AG10803 (cell line): Measurements from ENCODE around the gene UQCRC1.

ENCODE experiments used
- DNase-seq: peaks from one replicate; pipeline ENCODE4 v3.0.0; 2010; ENCODE audit warnings: low read depth
- H3K4me3 ChIP-seq: 2 replicates; pipeline ENCODE4 v1.5.1; 2011; ENCODE audit warnings: mild to moderate bottlenecking, low read length, control low read depth
- TF ChIP-seq, protein P1 (sequence below): conservative IDR thresholded peaks from 2 replicates; pipeline ENCODE4 v1.5.1; 2011; ENCODE audit warnings: mild to moderate bottlenecking, low read length, control low read depth, inconsistent platforms

UQCRC1 gene

GRCh38 chr3:48639944-48640606 lies 30.6 kb upstream of the UQCRC1 start:
- DNase-seq, result no peak
- TF ChIP-seq, protein P1, sequence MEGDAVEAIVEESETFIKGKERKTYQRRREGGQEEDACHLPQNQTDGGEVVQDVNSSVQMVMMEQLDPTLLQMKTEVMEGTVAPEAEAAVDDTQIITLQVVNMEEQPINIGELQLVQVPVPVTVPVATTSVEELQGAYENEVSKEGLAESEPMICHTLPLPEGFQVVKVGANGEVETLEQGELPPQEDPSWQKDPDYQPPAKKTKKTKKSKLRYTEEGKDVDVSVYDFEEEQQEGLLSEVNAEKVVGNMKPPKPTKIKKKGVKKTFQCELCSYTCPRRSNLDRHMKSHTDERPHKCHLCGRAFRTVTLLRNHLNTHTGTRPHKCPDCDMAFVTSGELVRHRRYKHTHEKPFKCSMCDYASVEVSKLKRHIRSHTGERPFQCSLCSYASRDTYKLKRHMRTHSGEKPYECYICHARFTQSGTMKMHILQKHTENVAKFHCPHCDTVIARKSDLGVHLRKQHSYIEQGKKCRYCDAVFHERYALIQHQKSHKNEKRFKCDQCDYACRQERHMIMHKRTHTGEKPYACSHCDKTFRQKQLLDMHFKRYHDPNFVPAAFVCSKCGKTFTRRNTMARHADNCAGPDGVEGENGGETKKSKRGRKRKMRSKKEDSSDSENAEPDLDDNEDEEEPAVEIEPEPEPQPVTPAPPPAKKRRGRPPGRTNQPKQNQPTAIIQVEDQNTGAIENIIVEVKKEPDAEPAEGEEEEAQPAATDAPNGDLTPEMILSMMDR, result no peak
- no peak overlapping the region for H3K4me3 ChIP-seq

DNA sequence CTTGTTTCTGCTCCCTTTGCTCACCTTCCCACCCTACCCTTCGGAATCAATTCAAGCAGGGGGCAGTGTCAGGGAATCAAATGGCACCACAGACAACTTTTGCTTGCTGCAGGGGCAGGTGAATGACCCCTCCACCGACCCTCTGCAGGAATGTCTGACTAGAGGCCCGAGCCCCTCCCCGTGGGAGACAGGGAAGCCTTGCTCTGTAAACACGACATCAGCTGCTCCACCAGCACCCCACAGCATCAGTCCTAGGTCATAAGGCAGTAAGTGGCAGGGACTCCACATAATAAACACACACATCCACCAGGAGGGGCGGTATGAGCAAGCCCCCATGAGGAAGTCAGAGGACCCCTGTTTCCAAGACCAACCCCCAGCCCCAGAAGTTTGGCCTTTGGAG lies 27.9 kb upstream of the UQCRC1 start:
- DNase-seq, result no peak
- TF ChIP-seq, protein P1, result no peak

DNA sequence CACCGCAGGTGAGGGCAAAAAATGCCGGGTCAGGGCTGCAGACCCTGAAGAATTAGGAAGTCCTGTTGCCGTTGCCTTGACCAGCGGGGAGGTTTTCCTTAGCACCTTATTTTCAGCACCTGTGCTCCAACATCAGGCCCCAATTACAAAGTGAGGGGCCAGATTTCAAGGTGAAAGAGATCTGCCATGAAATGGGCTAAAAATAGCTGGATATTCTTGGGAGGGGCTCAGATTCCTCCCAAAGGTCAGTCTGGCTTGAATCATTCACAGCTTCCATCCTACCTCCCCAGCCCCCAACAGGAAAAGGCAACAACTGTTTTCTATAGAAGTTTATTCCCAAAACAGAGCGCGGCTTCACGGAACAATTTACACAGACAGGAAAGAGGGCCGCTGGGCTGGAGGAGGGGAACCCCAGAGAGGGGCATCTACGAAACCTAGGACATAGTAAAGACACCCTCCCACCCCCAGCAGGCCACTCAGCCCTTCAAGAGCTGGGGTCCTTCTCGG lies 26.8 kb upstream of the UQCRC1 start:
- H3K4me3 ChIP-seq, result peak overlapping the region; percentile 84
- TF ChIP-seq, protein P1, result no peak
- no peak for DNase-seq

More for the DNA sequence above, 27.9 kb upstream of the UQCRC1 start:
- H3K4me3 ChIP-seq, result no peak overlapping the region

- TF ChIP-seq, protein P1, result peak; percentile 63
- peak within 1 kb of the TSS; percentile 84 for H3K4me3 ChIP-seq
- DNase-seq, result peak; percentile 94
These were observed 26.0 kb upstream of the UQCRC1 start, which contains the start of gene SLC26A6 for GRCh38 chr3:48635222-48636021. Gene SLC26A6 (minus strand): TSS chr3:48635461. CDS start chr3:48635393, 68 bp downstream.

DNA sequence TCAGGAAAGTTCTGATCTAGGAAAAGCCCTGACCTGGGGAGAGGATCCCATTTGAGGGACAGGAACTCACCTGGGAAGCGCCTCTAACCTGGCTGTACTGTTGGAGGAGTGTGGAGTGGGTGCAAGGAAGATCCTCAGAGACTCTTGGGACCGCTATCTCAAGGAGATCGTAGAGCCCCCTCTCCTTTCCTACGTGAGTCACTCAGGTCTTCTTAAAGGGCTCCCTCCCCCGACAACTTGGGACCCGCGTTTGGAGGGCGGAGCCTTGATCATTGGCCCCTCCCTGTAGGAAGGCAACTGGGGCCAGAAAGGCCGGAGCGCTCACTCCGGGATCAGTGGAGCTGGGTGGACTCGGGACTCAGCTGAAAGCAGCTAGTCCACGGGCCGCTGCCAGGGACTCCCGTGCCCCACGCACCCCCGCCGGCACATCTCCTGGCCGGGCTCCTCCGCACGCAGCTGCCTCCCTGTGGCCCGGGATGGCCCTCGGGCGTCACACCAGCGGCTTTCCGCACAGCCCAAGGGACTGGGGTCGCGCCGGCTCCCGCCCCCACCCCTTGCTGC lies 25.3 kb upstream of the UQCRC1 start:
- TF ChIP-seq, protein P1, result no peak; the same call in 1 of the 2 replicates
- H3K4me3 ChIP-seq, result peak overlapping the region; percentile 84
- DNase-seq, result peak; percentile 48

- TF ChIP-seq, protein P1, result no peak
- H3K4me3 ChIP-seq, result peak overlapping the region; percentile 84; the same call in 1 of the 2 replicates
- DNase-seq, result no peak
These were observed 24.3 kb upstream of the UQCRC1 start for GRCh38 chr3:48633743-48634142.
